Cardiac fibroblast (primary cell): ENCODE measurements around the gene ABL2.
"Not testable (repeated sequence)": the region's sequence is repeated elsewhere in the genome, so short reads cannot be mapped to it uniquely, and the experiment has no call there.

Source experiments
- DNase-seq, 2 donors: peaks; one replicate each; pipeline versions ENCODE4 v3.0.0 to v3.0.0-alpha.2; 2010; ENCODE audit warnings: low read depth in 2 of 2
- H3K4me3 ChIP-seq, 2 donors: replicated peaks in 1 of 2; 1 replicate in 1 of 2; 2 replicates in 1 of 2; pipeline ENCODE4 v1.5.1; 2011; ENCODE audit warnings: low read depth in 2 of 2, low read length in 2 of 2, mild to moderate bottlenecking in 2 of 2, moderate library complexity in 1 of 2
- TF ChIP-seq, protein P1 (sequence below): IDR thresholded peaks from one replicate; pipeline ENCODE4 v1.5.1; 2011; ENCODE audit warnings: low read depth, mild to moderate bottlenecking, low read length, inconsistent platforms

ABL2 gene

GRCh38 chr1:179197690-179198297 lies 31.7 kb downstream of the ABL2 start:
- no peak overlapping the region for H3K4me3 ChIP-seq
- no peak for DNase-seq
- TF ChIP-seq, protein P1, sequence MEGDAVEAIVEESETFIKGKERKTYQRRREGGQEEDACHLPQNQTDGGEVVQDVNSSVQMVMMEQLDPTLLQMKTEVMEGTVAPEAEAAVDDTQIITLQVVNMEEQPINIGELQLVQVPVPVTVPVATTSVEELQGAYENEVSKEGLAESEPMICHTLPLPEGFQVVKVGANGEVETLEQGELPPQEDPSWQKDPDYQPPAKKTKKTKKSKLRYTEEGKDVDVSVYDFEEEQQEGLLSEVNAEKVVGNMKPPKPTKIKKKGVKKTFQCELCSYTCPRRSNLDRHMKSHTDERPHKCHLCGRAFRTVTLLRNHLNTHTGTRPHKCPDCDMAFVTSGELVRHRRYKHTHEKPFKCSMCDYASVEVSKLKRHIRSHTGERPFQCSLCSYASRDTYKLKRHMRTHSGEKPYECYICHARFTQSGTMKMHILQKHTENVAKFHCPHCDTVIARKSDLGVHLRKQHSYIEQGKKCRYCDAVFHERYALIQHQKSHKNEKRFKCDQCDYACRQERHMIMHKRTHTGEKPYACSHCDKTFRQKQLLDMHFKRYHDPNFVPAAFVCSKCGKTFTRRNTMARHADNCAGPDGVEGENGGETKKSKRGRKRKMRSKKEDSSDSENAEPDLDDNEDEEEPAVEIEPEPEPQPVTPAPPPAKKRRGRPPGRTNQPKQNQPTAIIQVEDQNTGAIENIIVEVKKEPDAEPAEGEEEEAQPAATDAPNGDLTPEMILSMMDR = no peak

GRCh38 chr1:179195857-179196256 lies 33.6 kb downstream of the ABL2 start:
- not testable (repeated sequence) for H3K4me3 ChIP-seq

DNA sequence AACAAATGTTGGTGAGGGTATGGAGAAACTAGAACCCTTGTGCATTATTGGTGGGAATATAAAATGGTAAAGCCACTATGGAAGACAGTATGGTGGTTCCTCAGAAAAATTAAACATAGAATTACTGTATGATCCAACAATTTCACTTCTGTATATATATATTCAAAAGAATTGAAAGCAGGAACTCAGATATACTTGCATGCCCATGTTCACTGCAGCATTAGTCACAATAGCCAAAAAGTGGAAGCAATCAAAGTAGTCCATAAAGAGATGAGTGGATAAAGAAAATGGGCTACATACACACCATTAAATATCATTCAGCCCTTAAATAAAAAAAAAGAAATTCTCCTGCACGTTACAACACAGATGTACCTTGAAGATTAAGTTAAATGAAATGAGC lies 34.1 kb downstream of the ABL2 start:
- no peak for DNase-seq
- no peak overlapping the region for H3K4me3 ChIP-seq
- TF ChIP-seq, protein P1 = no peak

More at GRCh38 chr1:179195857-179196256, 33.6 kb downstream of the ABL2 start:
- DNase-seq = not testable (repeated sequence)

GRCh38 chr1:179194068-179194537 lies 35.4 kb downstream of the ABL2 start:
- TF ChIP-seq, protein P1 = no peak
- H3K4me3 ChIP-seq = no peak overlapping the region
- no peak for DNase-seq

DNA sequence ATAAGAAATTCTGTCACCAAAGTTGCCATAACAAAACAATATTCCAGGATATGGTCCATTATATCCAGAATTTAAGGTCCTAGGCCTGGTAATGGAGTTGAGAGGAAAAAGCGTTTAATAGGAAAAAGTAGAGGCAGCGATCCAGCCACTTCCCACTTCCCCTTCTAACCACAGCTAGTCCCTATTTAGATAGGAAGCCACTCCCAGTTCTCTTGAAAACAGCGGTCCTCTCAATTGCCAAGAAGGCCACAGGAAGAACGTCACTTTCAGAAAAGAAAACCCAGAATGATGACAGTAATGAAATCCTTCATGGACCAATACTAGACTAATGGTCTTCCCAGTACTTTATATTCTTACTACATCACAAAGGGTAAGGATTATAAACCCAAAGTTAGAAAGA lies 38.6 kb downstream of the ABL2 start:
- DNase-seq = peak; percentile 67 to 73
- H3K4me3 ChIP-seq = no peak overlapping the region
- TF ChIP-seq, protein P1 = no peak

DNA sequence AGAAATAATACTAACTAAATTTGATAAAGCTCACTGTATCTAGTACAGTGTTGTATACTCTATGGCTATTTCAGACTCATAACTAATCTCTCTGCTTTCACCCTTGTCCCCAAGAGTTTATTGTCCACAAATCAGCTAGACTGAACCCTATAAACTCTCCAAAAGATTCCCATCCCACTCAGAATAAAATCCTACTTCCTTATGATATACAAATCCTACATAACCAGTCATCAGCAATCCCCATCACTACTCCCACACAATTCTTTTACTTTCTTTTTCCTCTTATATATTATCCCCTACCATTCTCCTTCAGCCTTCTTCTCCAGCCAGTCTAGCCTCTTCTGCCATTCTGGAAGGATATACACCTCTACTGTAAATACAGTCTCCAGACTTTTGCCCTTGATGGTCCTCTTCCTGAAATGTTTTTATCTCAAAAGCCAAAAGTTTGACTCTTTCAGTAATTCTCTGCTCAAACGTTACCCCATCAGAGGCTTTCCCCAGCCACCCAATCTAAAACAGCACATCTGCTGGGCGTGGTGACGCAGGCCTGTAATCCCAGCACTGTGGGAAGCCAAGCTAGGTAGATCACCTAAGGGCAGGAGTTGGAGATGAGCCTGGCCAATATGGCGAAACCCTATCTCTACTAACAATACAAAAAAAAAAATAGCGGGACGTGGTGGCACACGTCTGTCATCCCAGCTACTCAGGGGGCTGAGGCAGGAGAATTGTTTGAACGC lies 41.6 kb downstream of the ABL2 start:
- TF ChIP-seq, protein P1 = no peak
- H3K4me3 ChIP-seq = no peak overlapping the region
- DNase-seq = no peak

GRCh38 chr1:179187043-179187442 lies 42.4 kb downstream of the ABL2 start:
- TF ChIP-seq, protein P1 = no peak
- DNase-seq = no peak
- H3K4me3 ChIP-seq = no peak overlapping the region
